SU-DHL-6 (cell line): ENCODE data around the gene ANTXRL.

Experiments
- H2AFZ ChIP-seq: fragments of 200-600 bp; sonication (generic); 2 replicates; pipeline ENCODE4 v1.6.1; 2014; ENCODE audit warnings: low read depth, mild to moderate bottlenecking, moderate library complexity, mixed read lengths, antibody characterized with exemption, low read length; ENCODE audit not compliant: severe bottlenecking
- H3F3A ChIP-seq: fragments of 200-600 bp; shearing (Covaris generic); 2 replicates; pipeline ENCODE4 v1.6.0; 2016; ENCODE audit warnings: antibody characterized with exemption, mild to moderate bottlenecking; ENCODE audit not compliant: insufficient read depth
- H3K27ac ChIP-seq: fragments of 200-600 bp; sonication (generic); 2 replicates; pipeline ENCODE4 v1.5.1; 2016; ENCODE audit warnings: low read depth, mild to moderate bottlenecking, low read length, moderate library complexity, mixed read lengths
- H3K27me3 ChIP-seq: fragments of 200-600 bp; sonication (generic), shearing (Covaris generic); 2 replicates; pipeline ENCODE4 v1.6.0; 2014; ENCODE audit warnings: mild to moderate bottlenecking, low read length
- H3K36me3 ChIP-seq: fragments of 200-600 bp; sonication (generic); 2 replicates; pipeline ENCODE4 v1.6.1; 2014; ENCODE audit warnings: mild to moderate bottlenecking, low read length, mixed read lengths
- H3K4me2 ChIP-seq: fragments of 300-600, 200-600 bp; shearing (Covaris generic), sonication (generic); 2 replicates; pipeline ENCODE4 v1.6.0; 2014; ENCODE audit warnings: low read length, low read depth, mild to moderate bottlenecking; ENCODE audit not compliant: poor library complexity, severe bottlenecking
- H3K4me3 ChIP-seq: fragments of 200-600 bp; sonication (generic); 2 replicates; pipeline ENCODE4 v1.5.1; 2014; ENCODE audit warnings: antibody characterized with exemption, low read length, mild to moderate bottlenecking, mixed read lengths; ENCODE audit not compliant: insufficient read depth, poor library complexity, severe bottlenecking
- H3K79me2 ChIP-seq: fragments of 200-600 bp; sonication (generic); 2 replicates; pipeline ENCODE4 v1.6.1; 2014; ENCODE audit warnings: mild to moderate bottlenecking, low read length, moderate library complexity; ENCODE audit not compliant: insufficient read depth
- H3K9ac ChIP-seq: fragments of 200-600 bp; sonication (generic); 2 replicates; pipeline ENCODE4 v1.7.0; 2014; ENCODE audit warnings: mild to moderate bottlenecking, low read length
- H3K9me2 ChIP-seq: fragments of 200-600 bp; sonication (generic); replicated peaks from 2 replicates; pipeline ENCODE4 v1.6.1; 2014; ENCODE audit warnings: low read length; ENCODE audit not compliant: insufficient read depth
- H3K9me3 ChIP-seq: fragments of 200-600 bp; sonication (generic); 2 replicates; pipeline ENCODE4 v1.6.1; 2014; ENCODE audit warnings: low read length, mixed read lengths; ENCODE audit not compliant: insufficient read depth
- H4K20me1 ChIP-seq: fragments of 200-600 bp; sonication (generic); 2 replicates; pipeline ENCODE4 v1.6.1; 2014; ENCODE audit warnings: low read depth, mild to moderate bottlenecking, antibody characterized with exemption, low read length, moderate library complexity, mixed read lengths
- EZH2phosphoT487 ChIP-seq: fragments of 200-600 bp; sonication (generic), shearing (Covaris generic); conservative IDR thresholded peaks from 2 replicates; pipeline ENCODE4 v1.6.1; 2018; ENCODE audit warnings: mild to moderate bottlenecking, antibody characterized with exemption, low read length, moderate library complexity, mixed read lengths
- TF ChIP-seq, protein P1 (sequence below): fragments of 200-600 bp; sonication (generic); IDR thresholded peaks from one replicate; pipeline ENCODE4 v1.5.1; 2017; ENCODE audit warnings: antibody characterized with exemption, mild to moderate bottlenecking, low read length, moderate library complexity; ENCODE audit not compliant: insufficient read depth, poor library complexity, severe bottlenecking

ANTXRL gene

DNA sequence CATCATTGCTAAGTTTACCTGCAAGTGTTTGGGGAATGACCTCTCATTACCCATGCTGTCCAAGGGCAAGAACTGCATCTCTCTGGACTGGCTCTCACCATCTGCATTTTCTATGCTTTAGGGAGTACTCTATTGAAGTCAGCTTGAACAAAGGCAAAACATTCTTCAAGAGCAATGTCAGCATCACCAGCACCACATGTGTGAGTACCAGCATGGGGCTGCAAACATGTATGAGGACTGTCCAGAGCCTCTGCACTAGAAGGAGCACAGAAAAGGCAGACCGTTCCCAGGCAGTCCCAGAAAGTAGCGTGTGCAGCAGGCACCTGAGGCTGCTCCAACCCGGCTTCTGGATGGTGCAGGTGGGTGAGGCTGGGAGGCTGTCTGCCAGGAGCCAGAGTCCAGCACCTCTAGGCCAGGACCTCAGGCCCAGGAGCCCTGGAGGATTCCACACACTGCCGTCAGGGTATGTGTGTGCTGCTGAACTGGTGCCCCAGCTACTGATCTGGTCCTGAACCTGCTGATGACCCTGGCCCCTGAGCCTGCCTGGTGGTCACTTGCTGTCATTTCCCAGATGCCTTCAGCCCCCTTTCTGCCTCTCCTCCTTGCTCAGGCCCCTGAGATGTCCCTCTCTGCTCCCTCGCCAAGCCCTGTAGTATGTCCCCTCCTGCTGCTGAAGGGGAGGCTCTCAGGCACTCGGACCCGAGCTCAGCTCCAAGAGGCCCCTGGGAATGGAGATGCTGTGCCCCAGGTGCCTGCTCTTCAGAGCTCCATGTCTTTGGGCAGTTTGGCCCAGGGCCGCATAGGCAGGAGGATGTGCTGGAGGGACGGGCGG lies 20.7 kb downstream of the ANTXRL start:
- no peaks in the 10 kb centered on the region for H3K9me3 ChIP-seq
- no peaks in the 10 kb centered on the region for H3K9me2 ChIP-seq
- H4K20me1 ChIP-seq, result no peaks in the 10 kb centered on the region
- H3K4me2 ChIP-seq, result no peak overlapping the region
- no peaks in the 10 kb centered on the region for H3K36me3 ChIP-seq
- no peaks in the 10 kb centered on the region for H3K27me3 ChIP-seq
- H3K9ac ChIP-seq, result no peak overlapping the region
- no peaks in the 10 kb centered on the region for H3F3A ChIP-seq
- no peak overlapping the region for H3K4me3 ChIP-seq
- H3K27ac ChIP-seq, result no peak overlapping the region
- H3K79me2 ChIP-seq, result no peaks in the 10 kb centered on the region
- no peak overlapping the region for H2AFZ ChIP-seq
- no peak for TF ChIP-seq EZH2phosphoT487
- TF ChIP-seq, protein P1, sequence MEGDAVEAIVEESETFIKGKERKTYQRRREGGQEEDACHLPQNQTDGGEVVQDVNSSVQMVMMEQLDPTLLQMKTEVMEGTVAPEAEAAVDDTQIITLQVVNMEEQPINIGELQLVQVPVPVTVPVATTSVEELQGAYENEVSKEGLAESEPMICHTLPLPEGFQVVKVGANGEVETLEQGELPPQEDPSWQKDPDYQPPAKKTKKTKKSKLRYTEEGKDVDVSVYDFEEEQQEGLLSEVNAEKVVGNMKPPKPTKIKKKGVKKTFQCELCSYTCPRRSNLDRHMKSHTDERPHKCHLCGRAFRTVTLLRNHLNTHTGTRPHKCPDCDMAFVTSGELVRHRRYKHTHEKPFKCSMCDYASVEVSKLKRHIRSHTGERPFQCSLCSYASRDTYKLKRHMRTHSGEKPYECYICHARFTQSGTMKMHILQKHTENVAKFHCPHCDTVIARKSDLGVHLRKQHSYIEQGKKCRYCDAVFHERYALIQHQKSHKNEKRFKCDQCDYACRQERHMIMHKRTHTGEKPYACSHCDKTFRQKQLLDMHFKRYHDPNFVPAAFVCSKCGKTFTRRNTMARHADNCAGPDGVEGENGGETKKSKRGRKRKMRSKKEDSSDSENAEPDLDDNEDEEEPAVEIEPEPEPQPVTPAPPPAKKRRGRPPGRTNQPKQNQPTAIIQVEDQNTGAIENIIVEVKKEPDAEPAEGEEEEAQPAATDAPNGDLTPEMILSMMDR, result no peak

DNA sequence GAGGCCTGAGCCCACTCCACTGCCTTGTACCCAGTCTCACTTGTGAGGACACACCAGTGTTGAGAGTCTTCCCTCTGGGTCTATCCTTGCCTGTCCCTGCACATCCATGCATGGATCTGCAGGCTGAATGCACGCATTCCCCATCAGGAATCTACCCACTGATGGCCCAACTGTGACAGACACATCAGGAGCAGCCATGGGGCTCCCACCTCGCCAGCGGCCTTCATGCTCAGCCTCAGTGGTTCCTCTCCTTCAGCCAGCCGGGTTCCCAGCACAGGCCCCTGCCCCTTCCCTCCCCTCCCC lies 21.3 kb downstream of the ANTXRL start:
- no peaks in the 10 kb centered on the region for H3K9me2 ChIP-seq
- H3K27me3 ChIP-seq, result no peaks in the 10 kb centered on the region
- TF ChIP-seq EZH2phosphoT487, result no peak
- TF ChIP-seq, protein P1, result no peak
- H3F3A ChIP-seq, result no peaks in the 10 kb centered on the region
- no peak overlapping the region for H3K4me2 ChIP-seq
- no peaks in the 10 kb centered on the region for H3K79me2 ChIP-seq
- no peak overlapping the region for H3K27ac ChIP-seq
- H2AFZ ChIP-seq, result no peak overlapping the region
- no peaks in the 10 kb centered on the region for H4K20me1 ChIP-seq
- no peaks in the 10 kb centered on the region for H3K36me3 ChIP-seq
- no peak overlapping the region for H3K9ac ChIP-seq
- no peaks in the 10 kb centered on the region for H3K9me3 ChIP-seq
- H3K4me3 ChIP-seq, result no peak overlapping the region

DNA sequence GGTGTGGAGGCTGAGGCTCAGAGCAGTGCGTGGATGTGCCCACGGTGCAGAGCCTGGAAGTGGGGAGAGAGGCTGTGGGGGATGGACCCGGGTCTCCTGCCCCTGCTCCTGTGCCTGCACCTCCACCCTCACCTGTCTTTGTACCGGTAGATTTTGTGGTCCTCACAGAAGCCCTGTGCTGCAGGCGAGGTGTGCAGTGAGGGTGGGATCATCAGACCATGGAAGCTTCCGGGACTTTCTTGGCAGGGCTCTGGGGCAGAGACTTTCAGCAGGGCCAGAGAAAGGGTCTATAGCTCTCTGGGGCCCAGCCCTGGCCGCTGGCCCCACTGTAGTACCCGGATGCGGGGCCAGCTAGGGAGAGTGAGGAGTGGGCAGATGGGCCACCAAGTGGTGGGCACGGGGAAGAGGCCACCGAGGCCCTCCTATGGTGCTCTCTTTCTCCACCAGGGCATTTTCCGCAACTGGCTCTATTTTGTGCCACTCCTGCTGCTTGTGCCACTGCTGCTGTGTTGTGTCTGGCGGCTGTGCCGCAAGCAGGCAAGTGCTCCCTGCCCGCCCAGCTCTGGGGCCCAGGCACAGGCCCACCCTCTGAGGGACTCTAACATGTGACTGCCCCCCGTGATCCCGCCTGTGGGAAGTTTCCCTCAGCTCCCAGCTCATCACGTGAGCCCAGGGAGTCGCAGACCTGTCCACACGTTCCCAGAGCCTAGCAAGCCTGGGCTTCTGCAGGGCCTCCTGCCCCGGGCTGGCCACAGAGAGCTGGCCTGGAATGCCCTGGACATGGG lies 22.1 kb downstream of the ANTXRL start:
- TF ChIP-seq, protein P1, result no peak
- TF ChIP-seq EZH2phosphoT487, result no peak
- no peak overlapping the region for H3K27ac ChIP-seq

More for the DNA sequence above, 22.1 kb downstream of the ANTXRL start:
- Histone ChIP-seq H3K79me2 (no peaks in the 10 kb centered on the region), H3K36me3 (no peaks in the 10 kb centered on the region), H2AFZ (no peak overlapping the region), H3K9me2 (no peaks in the 10 kb centered on the region), H3K9me3 (no peaks in the 10 kb centered on the region), H4K20me1 (no peaks in the 10 kb centered on the region), H3K27me3 (no peaks in the 10 kb centered on the region), H3K9ac (no peak overlapping the region), H3K4me2 (no peak overlapping the region), H3K4me3 (no peak overlapping the region), H3F3A (no peaks in the 10 kb centered on the region)
